GM12873 (cell line): ENCODE measurements around the gene RALGPS2.

Experiments used
- CTCF ChIP-seq: IDR thresholded peaks from 2 replicates; pipeline ENCODE4 v1.5.1; 2012; ENCODE audit warnings: low read depth, mild to moderate bottlenecking, moderate library complexity, low read length, control low read depth; ENCODE audit not compliant: insufficient read depth; ENCODE audit errors: missing control alignments

Gene RALGPS2

DNA sequence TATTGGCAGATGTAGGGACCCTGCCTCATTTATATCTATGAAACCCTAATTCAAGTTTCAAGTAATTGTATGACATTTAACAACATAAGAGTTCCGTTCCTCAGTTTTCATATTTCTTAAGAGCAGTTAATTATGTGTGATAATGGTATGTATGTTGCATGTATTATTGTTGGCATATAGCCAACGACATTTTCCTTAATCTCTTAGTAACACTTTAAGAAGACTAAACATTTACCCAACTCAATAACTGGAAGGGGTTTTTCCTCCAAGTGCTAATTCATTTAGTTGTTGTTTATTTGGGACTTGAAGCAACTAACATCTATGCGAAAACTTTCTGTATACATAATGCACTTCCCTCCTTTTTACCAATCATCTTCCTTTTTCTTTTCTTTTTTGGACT, 1.5 kb upstream of the RALGPS2 start:
- no peak for TF ChIP-seq CTCF

DNA sequence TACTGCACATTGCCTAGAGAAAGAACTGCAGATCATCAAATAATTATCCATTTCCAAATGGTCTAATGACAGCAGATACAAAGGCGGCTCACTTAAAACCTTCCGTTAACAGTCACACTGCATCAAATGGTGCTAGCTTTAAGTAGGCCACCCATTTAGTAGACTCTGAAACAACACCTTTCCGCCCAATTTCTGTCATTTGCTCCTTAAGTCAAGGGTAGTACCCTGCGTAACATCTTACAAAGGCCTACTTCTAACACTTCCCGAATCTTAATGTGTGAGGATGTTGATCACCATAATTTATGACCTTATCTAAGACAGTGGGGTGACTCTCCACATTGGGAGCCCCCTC, 692 bp upstream of the RALGPS2 start:
- TF ChIP-seq CTCF: no peak

DNA sequence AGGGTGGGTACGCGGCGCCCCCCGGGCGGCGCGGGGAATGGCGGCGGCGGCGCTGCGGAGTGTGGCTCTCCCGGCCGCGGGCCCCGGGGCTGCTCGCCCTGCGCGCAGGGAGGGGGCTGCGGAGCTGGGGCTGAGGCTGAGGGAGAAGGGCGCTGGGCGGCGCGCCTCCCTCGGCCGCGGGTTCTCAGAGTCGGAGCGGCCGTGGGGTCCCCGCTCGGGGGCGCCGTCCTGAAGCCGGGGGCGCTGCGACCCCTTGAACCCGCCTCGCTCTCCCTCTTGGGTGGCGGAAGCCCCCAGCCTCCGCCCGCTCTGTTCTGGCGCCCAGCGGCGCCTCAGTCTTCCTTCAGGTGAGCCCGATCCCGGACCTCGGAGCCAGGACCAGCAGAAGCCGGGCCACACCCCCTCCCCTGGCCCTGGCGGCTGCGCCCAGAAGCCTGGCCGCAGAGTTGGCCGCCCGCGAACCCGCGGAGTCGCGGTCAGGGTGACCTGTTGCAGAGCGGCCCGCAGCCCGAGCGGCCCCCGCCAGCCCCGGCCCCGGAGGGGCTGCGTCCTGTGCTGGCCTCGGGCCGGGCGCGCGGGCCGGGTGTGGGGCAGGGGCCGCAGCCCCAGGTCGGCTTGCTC, 532 bp downstream of the RALGPS2 start:
- TF ChIP-seq CTCF: peak; percentile 16

DNA sequence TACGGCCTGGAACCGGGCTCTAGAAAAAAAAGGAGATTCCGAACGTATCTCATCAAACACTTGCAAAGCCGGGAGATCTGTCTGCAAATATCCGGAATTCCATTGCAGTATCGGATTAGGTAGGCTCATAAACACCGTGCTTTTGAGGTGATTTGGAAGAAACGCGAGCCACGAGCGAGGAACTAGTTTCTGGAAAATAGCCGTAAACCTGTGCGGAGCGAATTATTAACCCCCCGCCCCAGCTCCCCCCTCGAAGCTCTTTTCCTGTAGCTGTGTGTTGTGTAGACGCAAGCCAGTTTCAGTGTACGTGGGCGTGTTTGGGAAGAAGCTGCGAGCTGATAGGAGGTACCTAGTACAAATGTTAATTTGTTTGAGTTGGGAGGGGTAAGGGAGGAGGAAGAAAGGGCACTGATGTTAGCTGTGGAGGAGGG, 1.1 kb downstream of the RALGPS2 start:
- no peak for TF ChIP-seq CTCF

DNA sequence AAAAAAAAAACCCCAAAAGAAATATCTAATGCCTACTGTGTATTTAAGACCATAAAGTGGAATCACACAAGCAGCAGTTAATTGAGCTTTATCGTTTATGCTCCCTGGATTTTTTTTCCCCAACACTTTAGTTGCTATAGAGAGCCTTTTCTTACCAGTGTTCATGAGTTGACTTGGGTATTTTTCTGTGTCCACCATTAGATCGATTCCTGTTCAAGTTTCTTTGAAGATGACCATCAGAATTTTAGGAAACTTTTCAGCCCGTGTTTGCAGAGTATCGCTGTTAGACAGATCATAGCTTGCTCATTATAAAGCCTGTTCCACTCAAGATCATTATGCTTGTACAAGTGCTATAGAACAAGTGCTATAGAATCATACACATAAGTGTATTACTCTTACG, 1.5 kb downstream of the RALGPS2 start:
- no peak for TF ChIP-seq CTCF

- TF ChIP-seq CTCF: no peak
Measured at GRCh38 chr1:178727014-178727895, 2.2 kb downstream of the RALGPS2 start.

DNA sequence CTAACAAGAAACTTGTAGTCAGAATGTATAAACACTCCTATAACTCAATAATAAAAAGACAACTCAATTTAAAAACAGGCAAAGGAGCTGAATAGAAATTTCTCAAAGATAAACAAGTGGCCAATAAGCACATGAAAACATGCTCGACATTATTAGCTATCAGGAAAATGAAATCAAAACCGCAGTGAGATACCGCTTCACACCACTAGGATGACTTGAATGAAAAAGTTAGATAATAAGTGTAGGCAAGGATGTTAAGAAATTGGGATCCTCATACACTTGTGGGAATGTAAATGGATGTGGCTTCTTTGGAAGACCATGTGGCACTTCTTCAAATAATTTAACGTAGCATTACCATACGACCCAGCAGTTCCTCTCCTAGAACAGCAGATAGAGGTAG, 8.9 kb downstream of the RALGPS2 start:
- peak; percentile 33 for TF ChIP-seq CTCF
